ELF-1 (cell line): ENCODE data around the gene TET1.
"Not testable (repeated sequence)": the region's sequence is repeated elsewhere in the genome, so short reads cannot be mapped to it uniquely, and the experiment has no call there.

Source experiments
- DNase-seq: peaks from one replicate; pipeline ENCODE4 v3.0.0-alpha.2; 2016; ENCODE audit warnings: low read depth, low spot score

Gene TET1

DNA sequence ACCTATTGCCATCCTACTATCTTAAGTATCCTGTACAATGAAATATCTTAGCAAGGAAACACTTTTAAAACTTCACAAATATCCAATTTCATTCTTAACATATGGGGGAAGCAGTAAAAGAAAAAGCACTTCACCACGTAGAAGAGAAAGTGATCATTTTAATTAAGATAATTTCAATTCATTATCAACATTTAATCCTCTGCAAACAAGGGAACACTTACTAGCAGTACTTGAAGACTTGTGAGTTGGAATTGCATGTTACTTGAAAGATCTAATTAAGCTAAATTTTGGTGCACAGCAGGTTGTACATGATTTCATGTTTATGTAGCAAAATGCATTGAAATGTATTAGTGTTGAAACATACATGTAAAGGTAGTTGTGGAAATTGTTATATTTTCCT, 140.1 kb downstream of the TET1 start:
- no peak for DNase-seq

DNA sequence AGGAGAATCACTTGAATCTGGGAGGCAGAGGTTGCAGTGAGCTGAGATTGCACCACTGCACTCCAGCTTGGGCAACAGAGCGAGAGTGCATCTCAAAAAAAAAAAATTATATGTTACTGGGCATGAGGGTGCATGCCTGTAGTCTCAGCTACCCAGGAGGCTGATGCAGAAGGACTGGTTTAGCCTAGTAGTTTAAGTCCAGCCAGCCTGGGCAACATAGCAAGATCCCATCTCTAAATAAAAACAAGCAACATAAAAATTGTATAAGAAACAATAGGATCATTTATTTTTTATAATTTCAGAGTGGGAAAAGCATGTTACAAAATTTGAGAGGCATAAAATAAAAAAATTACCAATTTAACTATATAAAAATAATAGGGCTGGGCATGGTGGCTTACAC, 145.4 kb downstream of the TET1 start:
- DNase-seq = no peak

DNA sequence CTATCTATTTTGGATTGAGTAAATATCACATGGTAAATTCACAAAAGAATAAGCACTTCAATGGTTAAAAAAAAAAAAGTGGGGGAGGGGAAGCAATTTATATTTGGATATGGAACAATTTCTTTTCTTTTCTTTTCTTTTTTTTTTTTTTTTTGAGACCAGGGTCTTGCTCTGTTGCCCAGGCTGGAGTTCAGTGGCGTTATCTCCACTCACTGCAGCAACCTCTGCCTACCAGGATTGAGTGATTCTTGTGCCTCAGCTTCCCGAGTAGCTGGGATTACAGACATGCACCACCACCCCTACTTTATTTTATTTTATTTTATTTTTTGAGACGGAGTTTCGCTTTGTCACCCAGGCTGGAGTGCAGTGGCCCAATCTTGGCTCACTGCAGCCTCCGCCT, 148.8 kb downstream of the TET1 start:
- DNase-seq = not testable (repeated sequence)

DNA sequence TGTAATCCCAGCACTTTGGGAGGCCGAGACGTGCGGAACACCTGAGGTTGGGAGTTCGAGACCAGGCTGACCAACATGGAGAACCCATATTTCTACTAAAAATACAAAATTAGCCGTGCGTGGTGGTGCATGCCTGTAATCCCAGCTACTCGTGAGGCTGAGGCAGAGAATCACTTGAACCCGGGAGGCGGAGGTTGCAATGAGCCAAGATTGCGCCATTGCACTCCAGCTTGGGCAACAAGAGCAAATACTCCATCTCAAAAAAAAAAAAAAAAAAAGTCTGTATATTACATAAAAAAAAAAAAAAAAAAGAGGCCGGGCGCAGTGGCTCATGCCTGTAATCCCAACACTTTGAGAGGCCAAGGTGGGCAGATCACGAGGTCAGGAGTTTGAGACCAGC, 152.9 kb downstream of the TET1 start:
- not testable (repeated sequence) for DNase-seq

DNA sequence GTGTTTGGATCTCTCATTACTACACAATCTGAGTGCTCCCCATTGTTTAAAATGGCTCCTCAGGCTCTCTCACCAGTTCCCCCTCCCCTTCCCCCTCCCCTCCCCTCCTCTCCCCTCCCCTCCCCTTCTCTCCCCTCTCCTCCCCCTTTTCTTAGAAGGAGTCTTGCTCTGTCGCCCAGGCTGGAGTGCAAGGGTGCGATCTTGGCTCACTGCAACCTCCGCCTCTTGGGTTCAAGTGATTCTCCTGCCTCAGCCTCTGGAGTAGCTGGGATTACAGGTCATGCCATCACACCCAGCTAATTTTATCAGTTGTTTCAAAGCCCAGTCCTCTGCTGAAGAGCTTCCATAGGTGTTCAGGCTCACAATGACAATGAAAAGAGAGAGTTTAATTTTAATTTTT, 157.3 kb downstream of the TET1 start:
- DNase-seq = no peak

DNA sequence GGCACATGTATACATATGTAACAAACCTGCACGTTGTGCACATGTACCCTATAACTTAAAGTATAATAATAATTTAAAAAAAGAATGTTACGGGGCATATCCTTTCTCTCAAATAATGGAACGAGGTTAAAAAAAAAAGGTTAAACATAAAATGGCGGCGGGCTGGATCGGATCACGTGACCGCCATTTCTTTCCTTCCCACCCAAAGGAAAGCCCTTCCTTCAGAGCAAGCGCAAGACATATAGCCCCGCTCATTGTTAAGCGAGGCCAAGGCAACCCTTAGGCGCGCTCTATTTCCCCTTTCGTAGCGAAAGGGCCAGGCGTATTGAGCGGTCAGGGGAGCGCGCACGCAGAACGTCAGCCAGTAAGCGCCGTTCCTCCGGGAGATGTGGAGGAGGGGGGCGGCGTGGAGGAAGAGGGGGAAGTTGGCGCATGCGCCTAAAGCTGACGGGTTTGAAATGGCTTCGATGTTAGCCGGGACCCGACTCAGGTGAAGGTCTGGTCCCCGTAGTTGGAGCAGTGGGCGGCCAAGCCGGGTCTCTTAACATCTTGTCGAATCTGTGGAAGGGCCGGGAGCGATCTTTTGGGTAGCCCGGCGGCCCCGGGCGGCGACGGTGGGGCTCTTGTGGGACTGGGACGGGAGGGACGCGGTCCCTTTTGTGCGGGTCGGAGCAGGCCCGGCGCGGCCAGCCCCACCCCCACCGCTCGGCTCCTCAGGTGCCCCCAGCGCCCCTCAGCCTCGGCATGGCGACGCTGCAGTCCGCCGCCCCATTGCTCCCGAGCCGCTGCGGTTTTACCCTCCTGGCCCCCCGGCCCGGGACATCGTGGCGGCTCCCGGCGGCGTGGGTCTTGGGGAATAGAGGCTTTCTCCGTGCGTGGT, 160.9 kb downstream of the TET1 start, which contains the start of gene CCAR1:
TSS of gene CCAR1 (plus strand) at position 447 of the 880 bp plus-strand sequence. CDS start 1,266 bp downstream, outside the sequence.
- DNase-seq = peak; percentile 99

DNA sequence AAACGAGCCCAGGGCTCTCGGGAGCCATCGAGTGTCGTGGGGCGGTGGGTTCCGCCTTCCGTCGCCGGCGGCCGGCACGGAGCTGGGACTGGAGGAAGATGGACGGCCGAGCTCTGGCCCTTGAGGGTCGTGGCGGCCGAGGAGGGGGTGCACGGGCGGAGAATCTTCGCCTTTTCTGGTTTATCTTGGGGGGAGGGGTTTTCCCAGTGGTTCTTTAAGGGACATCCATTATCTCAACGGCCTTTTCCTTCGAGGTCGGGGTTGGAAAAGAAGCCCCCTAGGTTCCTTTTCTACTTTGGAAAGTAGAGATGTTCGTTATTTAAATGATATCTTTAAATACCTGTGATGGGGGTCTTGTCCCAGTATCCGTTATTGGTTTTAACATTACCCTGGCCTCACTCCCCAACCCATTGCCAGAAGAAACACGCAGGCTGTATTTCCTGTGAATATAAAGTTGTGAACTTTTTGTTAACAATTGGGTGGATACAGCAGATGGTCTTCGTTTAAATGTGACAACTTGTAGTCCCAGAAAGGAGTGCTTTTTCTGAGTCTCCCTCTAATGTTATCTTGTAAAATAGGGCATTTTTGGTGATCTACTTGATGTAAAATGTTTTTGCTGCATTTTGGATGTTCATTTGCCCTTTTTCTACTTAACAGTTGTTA, 161.7 kb downstream of the TET1 start:
- DNase-seq = no peak

DNA sequence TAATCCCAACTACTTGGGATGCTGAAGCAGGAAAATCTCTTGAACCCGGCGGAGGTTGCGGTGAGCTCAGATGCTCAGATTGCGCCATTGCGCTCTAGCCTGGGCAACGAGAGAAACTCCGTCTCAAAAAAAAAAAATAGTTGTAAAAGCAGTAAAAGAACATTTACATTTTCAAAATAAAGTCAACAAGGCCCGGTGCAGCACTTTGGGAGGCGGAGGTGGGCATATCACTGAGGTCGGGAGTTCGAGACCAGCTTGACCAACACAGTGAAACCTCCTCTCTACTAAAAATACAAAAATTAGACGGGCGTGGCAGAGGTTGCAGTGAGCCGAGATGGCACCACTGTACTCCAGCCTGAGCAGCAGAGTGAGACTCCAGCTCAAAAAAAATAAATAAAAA, 164.9 kb downstream of the TET1 start:
- DNase-seq = no peak

DNA sequence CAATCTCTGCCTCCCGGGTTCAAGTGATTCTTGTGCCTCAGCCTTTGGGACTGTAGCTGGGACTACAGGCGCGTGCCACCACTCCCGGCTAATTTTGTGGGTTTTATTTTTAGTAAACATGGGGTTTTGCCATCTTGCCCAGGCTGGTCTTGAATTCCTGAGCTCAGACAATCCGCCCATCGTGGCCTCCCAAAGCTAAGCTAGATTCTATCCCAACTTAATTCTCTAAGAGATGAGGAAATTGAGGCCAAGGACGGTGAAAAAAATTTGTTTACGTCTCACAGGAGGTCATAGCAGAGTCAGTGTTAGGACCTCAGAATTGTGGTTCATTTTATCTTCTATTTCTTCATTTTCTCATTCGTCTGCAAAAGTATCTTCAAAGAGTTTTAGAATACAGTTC, 167.0 kb downstream of the TET1 start:
- DNase-seq = no peak

DNA sequence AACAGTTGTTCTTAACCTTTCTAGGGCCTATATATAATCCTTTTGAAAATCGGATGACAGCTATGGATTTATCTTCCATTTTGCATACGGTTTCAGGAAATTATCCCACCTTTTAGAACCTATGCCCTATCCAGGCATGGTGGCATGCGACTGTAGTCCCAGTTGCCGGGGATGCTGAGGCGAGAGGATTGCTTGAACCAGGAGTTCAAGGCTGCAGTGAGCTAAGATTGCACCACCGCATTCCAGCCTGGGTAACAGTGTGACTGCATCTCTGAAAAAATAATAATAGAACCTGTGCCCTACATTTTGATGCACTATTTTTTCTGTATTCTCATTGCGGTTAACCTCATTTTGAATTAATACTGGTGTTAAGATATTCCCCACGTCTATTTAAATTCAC, 172.5 kb downstream of the TET1 start:
- DNase-seq = no peak

DNA sequence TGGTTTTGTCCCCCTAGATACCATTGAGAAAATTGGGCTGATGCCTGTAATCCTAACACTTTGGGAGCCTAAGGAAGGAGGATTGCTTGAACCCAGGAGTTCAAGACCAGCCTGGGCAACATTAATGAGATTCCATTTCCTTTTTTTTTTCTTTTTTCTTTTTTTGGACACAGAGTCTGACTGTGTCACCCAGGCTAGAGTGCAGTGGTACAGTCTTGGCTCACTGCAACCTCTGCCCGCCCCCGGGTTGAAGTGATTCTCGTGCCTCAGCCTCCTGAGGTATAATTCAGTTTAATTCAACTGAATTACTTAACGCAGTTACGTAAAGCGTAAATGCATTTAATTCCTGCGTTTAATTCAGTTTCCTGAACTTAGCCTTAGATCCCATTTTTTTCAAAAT, 174.2 kb downstream of the TET1 start:
- DNase-seq = no peak

DNA sequence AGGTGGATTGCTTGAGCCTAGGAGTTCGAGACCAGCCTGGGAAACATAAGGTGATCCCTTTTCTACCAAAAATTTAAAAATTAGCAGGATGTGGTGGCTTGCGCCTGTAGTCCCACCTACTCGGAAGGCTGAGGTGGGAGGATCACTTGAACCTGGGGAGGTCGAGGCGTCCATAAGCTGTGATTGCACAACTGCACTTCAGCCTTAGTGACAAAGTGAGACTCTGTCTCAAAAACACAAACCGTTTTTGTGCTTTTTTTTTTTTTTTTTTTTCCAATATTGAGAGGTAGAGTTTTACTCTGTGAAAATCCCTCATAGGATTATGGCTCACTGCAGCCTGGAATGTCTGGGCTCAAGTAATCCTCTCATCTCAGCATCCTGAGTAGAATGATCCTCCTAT, 175.0 kb downstream of the TET1 start:
- no peak for DNase-seq

DNA sequence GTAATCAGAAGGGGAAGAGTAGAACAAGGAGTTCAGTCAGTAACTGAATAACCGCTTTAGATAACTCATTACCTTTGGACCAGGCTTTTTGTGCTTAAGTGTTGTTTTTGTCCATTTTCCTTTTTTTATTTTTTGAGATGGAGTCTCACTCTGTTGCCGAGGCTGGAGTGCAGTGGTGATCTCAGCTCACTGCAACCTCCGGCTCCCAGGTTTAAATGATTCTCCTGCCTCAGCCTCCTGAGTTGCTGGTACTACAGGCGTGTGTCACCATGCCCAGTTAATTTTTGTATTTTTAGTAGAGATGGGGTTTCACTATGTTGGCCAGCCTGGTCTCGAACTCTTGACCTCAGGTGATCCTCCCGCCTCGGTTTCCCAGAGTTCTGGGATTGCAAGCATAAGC, 175.6 kb downstream of the TET1 start:
- DNase-seq = not testable (repeated sequence)

DNA sequence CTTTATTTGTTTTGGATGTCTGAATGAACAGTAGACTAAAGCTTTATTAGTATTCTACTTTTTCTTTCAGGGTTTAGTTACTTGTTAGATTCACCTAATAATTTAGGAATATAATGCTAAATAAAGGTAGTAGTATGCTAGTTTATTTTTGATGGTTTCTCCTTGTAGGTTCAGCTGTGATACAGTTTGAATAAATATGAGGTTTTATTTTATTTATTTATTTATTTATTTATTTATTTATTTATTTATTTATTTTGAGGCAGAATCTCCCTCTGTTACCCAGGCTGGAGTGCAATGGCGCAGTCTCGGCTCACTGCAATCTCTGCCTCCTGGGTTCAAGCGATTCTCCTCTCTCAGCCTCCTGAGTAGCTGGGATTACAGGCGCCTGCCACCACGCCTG, 180.5 kb downstream of the TET1 start:
- DNase-seq = not testable (repeated sequence)

DNA sequence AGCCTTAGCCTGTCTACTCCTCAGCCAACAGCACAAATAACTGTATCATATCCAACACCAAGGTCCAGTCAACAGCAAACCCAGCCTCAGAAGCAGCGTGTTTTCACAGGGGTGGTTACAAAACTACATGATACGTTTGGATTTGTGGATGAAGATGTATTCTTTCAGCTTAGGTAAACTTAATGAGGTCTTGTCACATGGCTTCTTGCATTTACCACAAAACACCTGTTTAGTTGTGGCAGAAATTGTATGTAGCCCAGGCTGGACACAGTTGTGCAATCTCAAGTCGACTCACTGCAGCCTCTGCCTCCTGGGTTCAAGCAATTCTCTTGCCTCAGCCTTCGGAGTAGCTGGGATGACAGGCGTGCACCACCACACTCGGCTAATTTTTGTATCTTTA, 182.3 kb downstream of the TET1 start:
- no peak for DNase-seq
